Epithelial cell of esophagus (primary cell): ENCODE results near the gene DENND5B.
"Not testable (repeated sequence)": the region's sequence is repeated elsewhere in the genome, so short reads cannot be mapped to it uniquely, and the experiment has no call there.

Experiments
- DNase-seq: peaks from one replicate; pipeline ENCODE4 v3.0.0; 2010; ENCODE audit warnings: low read depth
- H3K4me3 ChIP-seq: 2 replicates; pipeline ENCODE4 v1.5.1; 2011; ENCODE audit warnings: mild to moderate bottlenecking, low read length, control low read depth
- CTCF ChIP-seq: IDR thresholded peaks from 2 replicates; pipeline ENCODE4 v1.5.1; 2011; ENCODE audit warnings: low read depth, mild to moderate bottlenecking, low read length, control low read depth, inconsistent platforms; ENCODE audit not compliant: insufficient read depth; ENCODE audit errors: missing control alignments

DENND5B gene

GRCh38 chr12:31627456-31628054 is 36.6 kb upstream of the DENND5B start:
- DNase-seq: no peak
- TF ChIP-seq CTCF: no peak
- H3K4me3 ChIP-seq: no peak overlapping the region

- no peak for DNase-seq
- TF ChIP-seq CTCF: no peak
- H3K4me3 ChIP-seq: no peak overlapping the region
Observed at GRCh38 chr12:31626270-31626995, 35.5 kb upstream of the DENND5B start.

GRCh38 chr12:31622038-31622437 is 31.1 kb upstream of the DENND5B start:
- H3K4me3 ChIP-seq: no peak overlapping the region
- no peak for DNase-seq
- TF ChIP-seq CTCF: no peak

DNA sequence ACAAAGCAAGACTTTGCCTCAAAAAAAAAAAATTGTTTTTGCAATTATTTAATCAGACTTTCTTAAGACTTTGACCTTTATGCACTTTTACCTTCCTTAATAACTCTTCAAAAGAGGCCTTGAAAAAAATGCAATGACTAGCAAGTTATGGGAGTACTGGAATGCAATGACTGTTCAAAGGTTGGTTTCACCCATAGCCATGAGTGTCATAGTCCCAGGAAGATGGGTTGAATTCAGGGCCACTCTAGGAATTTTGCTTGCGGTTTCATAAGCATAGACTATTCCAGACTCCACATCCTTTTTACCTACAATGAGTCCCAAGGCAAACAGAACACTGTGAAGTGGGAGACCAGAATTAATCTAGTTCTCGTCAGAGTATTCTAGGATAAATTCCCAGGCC is 29.4 kb upstream of the DENND5B start:
- no peak for TF ChIP-seq CTCF
- H3K4me3 ChIP-seq: no peak overlapping the region
- DNase-seq: no peak

- no peak for TF ChIP-seq CTCF
- DNase-seq: no peak
- no peak overlapping the region for H3K4me3 ChIP-seq
Observed at GRCh38 chr12:31618228-31619025, 27.5 kb upstream of the DENND5B start.

- no peak for DNase-seq
- H3K4me3 ChIP-seq: no peak overlapping the region
- no peak for TF ChIP-seq CTCF
Observed at GRCh38 chr12:31612819-31613218, 21.9 kb upstream of the DENND5B start.

DNA sequence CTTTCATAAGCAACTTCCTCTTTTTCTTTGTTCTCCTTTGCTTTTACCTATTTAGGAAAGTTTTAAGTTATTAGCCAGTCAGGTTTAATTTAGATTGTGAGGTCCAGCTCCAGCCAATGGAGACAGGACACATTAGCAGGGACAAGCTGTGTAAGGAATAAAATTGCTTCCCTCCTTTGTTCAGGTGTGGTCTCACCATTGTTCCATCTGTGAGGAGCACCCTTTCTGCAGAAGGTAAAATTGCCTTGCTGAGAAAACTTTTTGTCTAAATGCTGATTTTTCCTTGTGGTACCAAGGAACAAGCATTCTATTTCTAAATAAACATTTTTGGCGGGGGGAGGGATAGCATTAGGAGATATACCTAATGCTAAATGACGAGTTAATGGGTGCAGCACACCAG is 17.4 kb upstream of the DENND5B start:
- DNase-seq, H3K4me3 ChIP-seq: not testable (repeated sequence)
